HG02852 (cell line): ENCODE results near the gene OXCT2.
A peak's percentile ranks its signal among the peaks of the same experiment; 100 is the strongest.
"Not testable (repeated sequence)": the region's sequence is repeated elsewhere in the genome, so short reads cannot be mapped to it uniquely, and the experiment has no call there.

ENCODE experiments used
- ATAC-seq: cut with Tn5 transposase; IDR thresholded peaks from one replicate; pipeline ENCODE4 v1.9.1; 2021; ENCODE audit warnings: mild to moderate bottlenecking, moderate library complexity; ENCODE audit not compliant: unreplicated experiment

Gene OXCT2

DNA sequence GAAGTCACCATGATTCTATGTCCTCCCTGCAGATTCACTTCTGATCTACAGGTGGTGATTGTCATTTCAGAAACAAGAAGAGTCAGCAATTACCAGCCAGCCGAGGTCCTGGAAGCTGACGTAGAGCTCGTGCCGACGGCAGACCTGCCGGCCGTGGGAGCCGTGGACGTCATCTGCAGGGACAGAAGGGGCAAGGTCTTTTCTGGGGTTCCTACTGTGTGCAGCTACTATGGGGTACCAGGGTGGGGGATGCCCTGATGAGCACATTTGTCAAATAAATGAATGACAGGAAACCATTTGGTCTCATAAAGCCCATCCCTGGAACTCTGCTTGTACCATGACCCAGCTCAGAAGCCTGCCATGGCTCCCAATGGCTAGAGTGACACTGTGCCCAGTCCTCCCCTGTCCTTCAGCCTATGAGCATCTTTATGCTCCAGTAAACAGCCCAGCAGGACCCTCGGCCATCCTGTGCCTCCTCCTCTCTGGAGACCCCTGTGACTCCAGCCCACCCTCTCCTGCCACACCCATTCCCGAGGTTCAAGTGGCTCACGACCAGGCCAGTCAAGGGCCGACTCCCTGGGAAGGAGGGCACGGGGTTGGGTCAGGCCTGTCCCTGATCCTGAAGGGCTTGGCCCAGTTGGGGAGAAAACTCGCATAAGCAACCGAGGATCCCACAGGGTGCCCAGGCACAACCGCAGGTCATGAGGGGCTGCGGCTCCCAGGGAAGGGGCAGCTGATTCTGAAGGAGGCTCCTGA lies 7.4 kb downstream of the OXCT2 start:
- ATAC-seq = not testable (repeated sequence)

DNA sequence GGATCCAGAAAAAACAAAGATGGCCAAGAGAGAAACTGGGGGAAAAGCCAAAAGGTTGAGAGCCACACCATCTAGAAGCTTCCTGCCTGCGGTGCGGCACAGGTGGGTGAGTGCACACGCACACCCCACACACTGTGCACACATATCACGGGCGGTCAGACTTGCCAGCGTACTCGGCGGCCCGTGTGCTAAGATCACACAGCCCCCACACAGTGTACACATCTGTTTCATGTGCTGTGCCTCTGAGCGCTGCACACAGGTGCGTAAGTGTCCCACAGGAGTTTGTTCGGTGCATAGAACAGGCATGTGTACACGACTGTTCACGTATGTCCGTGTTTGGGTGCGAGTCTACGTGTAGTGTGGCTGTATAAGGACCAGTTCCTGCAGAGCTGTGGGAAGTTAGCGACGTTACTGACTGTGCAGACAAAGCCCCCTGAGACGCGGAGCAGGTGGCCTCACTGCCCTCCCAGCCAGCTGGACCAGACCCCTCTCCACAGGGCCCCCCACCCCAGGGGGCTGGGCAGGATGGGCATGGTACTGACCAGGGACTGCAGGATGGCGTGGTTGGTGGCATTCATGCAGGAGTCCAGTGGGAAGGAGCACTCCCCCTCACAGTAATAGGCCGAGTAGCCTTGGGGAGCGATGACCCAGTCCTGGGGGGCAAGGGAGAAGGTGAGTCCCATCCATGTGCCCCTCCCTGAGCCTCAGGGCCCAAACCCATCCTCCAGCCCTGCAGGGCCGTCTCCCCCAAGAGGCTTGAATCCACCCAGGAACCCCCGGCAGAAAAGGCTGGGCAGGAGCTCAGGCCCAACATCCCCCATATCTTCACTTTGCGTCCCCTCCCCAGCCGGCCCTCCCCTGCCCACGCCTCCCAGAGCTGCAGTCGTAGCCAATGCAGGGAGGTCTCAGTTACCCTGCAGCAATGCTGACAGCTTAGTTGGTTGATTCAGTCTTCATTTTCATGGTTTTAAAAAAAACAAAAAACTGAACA lies 8.3 kb downstream of the OXCT2 start:
- ATAC-seq = no peak

DNA sequence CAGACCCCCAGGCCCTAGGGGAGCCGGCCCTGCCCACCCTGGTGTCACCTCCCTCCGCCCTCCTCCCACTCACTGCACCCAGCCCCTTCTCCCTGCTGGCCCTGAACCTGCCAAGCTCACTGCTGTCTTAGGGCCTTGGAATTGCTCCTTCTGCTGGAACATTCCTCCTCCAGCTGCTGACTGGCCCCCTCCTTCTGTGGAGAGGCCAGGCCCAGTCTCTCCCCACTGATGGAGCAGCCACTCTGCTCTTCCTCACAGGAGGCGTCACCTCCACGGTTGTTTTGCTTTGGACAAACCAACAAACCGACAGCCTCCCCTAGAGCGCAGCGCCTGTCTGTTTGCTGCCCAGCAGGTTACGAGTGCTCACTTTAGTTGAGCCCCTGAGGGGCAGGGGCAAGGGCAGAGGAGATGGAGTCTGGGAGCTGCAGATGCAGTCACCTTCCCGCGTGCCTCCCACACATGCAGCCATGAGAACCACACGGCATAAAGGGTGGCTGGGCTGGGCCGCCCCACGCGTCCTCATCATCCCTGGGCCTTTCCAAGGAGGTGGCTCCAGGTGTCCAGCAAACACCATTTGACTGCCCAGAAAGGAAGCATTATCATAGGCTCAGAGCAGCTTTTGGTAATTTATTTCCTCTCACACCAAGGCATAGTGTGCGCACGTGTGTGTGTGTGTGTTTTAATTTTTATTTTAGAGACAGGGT lies 9.4 kb downstream of the OXCT2 start:
- ATAC-seq = no peak

DNA sequence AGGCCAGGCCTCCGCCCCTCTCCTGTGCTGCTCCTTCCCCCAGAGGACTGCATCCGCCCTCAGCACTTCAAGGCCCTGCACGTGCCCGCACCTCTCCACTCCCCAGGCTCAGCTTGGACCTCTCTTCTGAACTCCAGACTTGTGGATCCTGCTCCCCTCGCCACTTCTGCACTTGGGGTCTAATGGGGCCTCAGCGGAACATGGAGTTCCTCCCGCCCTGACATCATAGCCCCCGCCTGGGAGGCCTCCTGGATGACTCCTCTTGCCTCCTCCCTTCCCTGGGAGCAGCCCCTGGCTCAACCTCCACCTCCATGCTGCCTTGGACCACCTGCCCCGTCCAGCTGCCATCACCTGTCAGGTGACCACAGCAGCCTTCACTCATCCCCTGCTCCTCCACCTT lies 10.1 kb downstream of the OXCT2 start:
- no peak for ATAC-seq

DNA sequence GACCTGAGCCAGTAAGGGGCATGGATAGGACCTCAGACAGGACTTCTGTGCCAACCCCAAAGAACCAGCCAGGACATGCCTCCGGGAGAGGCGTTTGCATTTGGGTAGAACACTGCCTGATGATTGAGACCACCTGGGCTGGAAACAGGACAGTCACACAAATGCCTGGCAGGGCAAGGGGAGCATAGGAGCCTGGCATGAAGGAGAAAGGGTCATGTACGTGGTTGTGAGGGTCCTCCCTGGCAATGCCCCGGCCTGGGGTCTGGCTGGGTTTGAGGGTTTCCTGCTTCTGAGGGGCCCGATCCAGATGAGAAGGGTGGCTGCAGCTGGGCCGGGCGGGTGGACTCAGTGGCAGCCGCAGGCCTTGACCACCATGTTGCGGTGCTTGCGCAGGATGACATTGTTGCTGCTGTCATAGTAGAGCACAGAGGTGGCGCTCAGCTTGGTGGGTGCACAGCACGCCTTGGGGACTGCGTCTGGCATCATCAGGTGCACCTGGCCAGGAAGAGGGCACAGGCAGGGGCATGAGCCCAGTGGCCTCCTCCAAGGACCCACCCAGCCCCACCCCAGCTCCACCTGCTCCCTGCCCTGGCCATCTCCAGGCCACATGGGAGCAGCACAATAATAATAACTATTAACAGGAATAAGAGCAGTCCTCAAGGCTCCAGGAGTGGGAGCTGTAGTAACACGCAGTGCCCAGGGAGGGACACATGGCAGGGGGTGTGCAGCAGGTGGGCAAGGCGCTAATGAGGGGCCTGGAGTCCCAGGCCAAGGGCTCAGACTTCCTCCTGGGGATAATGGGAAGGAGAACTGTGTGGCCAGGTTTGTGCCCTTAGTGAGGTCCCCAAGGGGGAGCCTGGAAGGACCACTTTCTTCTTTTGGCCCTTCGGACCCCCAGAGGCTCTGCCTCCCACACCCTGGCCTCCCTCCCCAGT lies 10.8 kb downstream of the OXCT2 start:
- no peak for ATAC-seq

DNA sequence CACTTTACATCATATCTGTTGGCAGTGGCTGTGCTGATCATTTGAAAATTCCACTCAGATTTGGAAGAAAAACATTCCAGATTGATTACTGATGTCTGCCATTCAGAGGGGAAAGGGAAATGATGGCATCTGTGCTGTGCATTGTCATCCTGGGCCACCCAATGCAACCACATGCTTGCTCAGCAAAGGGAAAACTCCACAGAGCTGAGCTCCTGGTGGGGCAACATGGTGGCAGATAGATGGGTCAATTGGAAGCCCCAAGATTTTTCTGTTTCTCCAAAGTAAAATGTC lies 11.8 kb downstream of the OXCT2 start:
- no peak for ATAC-seq

DNA sequence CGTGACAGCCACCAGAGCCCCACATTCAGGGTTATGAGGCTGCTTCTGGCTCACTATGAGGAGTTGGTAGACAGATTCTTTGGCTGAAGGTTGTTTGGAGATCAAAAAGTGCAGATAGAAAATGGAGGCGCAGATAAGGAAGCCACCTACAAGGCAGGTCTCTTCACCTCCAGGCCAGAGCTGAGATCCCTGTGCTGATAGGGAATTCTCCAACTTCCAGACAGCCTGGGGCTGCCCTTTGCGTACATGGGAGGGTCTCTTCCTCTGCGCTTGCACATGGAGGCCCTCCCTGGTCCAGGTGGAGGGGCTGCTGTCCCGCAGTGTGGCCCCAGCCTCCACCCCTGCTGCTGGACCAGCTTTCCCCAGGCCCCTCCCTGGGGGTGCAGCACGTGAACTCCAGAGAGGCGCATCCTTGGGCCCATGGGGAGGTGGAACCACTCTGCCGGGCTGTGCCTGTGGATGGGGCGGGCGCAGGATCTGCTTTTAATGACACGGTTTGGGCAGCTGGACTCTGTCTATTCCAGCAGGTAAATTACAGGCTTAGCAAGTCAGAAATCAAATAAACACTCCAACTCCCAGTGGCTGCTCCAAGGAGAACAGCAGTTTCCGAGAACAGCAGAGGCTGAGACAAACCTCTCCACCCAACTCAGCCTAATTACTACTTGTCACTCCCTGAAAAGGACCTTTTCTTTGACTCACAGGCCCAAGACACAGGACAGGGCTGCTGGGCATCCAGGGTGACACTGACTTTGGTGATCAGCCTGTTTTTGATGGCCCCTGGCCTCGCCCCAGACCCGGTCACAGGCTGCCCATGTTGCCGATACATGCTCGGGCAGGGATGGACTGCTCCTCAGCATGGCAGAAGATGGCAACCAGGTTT lies 12.4 kb downstream of the OXCT2 start:
- ATAC-seq = no peak

DNA sequence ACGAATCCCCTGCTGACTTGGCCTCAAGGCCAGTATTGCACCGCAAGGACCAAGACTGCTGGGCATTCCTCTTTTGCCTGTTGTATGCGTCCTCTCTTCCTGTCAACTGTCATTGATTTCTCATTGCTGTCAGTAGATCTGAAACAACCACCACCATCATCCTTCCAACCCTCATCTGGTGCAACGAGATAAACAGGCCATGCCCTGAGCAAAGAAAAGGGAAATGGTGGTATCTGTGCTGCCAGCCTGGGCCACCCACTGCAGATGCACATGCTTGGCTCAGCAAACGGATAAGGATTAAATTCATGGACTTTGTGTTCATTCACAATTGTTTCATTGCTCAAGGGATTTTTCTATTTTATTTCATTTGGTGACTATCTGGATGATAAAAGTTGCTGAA lies 13.6 kb downstream of the OXCT2 start:
- ATAC-seq = no peak

DNA sequence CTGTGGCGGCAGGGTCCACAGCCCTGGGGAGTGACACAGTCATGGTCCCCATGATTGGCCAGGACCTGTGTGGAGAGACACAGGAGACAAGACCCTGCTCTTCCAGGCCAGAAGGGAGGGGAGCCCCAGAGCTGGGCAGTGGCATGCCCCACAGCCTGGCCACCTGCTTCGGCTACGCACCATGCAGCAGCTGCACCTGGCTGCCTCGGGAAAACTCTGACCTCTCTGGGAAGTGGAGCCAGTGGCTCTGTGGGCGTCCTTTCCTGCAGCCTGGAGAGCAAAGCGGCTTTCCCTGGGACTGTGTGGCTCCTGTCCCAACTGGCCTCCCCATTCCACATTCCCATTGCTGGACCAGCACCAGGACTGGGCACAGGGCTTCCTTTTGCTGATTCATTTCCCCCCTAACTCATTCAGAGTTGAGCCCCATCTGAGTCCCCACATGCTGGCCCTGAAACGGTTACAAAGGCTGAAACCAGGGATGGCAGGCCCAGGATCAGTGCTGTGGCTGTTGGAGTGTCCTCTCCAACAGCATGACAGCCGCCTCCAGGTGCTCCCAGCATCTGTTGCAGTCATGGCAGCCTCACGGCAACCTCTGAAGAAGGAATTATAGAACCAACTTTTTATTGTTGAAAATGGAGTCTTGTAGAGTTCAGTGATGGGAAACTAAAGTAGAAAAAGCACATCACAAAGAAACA lies 15.0 kb downstream of the OXCT2 start:
- ATAC-seq = no peak

DNA sequence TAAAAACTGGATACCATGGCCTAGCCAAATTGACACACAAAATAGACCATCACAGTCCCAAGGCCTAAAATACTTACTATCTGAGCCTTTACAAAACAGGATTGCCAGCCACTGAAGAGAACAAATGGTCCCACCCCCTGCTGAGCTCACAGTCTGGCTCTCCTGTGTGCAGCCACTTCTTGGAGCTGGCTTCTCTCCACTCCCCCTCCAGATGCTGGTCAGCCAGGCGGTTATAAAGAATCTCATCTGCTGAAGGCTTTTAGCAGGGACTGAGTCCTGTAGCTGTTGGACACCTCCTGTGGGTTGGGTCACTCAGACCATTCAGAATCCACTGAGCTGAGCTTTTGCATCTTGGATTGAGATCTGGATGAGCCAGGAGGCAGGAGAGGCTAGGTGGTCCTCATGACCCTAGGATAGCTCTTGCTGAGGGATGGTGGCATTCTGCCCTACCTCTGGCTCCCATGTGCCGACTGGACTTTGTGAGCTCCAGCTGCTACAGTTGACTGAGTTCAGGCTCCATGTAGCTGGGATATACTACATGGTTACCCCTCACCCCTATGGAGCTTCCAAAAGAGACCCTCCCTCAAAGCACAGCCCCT lies 16.1 kb downstream of the OXCT2 start:
- ATAC-seq = no peak

DNA sequence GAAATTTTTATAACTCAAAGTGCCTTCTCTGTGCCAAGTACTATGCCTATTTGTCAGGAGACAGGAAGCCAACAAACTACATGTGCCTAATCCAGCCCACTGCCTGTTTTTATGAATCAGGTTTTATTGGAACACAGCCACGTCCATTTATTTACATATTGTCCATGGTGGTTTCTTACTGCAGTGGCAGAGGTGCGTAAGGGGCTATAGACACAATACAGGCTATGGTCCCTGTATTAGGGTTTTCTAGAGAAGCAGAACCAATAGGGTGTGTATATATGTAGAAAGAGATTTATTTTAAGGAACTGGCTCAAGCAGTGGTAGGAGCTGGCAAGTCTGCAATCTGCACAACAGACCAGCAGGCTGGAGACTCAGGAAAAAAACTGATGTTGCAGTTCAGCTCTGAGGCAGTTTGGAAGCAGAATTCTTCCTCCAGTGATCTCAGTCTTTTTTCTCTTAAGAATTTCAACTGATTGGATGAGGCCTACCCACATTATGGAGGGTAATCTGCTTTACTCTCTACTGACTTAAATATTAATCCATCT lies 17.1 kb downstream of the OXCT2 start:
- ATAC-seq = no peak

DNA sequence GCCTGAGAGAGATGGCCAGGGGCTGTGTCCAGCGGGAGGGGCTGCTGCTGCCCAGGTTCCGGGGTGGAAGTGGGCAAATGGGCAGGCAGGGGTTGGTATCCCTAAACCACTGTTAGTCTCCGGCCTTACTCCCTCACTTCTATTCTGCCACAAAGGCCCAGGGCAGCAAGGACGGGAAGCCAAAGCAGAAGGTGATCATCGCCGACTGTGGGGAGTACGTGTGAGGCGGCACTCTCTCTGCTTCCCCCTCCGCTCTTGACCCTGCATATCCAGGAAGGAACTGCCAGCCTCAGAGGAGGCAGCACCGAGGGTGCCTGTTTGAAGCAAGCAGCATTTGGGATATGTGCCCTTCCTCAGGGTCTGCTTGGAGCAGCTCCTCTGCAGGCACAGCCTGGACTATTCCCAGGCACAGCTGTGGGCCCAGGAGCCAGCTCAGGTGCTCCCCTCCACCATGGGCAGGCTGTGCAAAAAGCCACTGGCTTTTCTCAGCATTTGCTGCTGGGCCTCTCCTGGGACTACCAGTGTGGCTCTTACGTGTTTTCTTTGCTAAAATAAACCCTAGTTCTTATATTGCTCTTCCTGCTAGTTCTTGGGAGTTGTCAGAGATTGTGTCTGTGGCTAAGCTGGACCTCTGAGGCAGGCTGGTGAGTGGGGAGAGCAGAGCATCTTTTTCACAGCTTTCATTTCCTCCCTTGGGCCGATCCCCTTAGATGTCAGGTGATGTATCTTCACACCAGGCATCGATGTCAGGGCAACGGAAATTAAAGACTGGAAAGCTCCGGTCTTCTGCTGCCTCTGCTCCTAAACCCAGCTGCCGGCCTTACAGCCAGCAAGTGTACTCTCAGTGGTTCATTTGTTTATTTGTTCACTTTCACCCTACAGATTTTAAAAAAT lies 17.8 kb downstream of the OXCT2 start:
- no peak for ATAC-seq

DNA sequence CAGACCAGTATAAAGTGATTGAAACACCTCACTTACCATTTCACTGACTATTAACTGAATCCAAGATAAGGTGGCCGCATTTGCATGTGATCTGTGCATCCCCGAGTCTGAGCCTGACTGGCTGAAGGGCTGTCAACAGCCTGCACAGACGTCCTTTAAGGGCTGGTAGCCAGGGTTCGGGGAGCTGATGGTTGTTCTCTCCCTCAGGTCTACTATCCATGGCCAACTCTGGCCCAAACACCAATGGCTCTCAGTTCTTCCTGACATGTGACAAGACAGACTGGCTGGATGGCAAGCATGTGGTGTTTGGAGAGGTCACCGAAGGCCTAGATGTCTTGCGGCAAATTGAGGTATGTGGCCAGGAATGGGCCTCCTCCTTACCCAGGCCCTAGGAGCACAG lies 18.4 kb downstream of the OXCT2 start:
- ATAC-seq = no peak

DNA sequence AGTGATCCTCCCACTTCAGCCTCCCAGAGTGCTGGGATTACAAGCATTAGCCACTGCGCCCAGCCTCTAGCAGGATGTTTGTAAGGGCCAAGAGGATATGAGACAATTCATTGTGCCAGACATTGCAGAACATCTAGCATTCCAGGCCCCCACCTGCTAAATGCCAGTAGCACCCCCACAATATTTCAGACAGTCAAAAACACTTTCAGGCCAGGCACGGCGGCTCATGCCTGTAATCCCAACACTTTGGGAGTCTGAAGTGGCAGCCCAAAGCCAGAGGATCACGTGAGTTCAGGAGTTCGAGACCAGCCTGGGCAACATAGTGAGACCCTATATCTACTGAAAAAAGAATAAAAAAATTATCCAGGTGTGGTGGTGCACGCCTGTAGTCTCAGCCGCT lies 19.6 kb downstream of the OXCT2 start:
- no peak for ATAC-seq

DNA sequence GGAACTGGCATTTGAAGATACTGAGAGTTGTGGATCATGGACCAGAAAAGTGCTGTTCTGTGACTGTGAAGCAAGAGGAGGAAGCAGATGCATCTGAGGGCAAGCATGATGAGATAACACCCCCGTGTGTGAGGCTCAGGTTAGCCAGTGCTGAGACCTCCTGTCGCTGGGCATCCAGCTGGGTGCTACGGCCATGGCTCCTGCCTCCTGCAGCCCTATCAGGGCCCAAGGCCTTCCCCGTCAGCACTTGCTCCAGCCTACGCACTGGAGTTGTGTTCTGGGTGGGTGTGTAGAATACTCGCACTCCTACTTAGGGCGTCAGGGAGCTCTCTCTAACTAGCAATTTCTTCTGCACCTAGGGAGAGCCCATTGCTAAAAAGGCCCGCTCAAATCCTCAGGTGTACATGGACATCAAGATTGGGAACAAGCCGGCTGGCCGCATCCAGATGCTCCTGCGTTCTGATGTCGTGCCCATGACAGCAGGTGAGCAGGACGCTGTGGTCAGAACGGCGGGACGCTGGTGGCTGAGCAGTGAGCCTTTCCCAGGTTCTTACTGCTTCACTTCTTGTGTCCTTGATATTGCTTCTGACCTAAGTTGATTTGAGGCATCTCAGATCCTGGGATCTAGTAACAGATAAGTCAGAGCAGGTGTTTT lies 26.0 kb downstream of the OXCT2 start:
- no peak for ATAC-seq

DNA sequence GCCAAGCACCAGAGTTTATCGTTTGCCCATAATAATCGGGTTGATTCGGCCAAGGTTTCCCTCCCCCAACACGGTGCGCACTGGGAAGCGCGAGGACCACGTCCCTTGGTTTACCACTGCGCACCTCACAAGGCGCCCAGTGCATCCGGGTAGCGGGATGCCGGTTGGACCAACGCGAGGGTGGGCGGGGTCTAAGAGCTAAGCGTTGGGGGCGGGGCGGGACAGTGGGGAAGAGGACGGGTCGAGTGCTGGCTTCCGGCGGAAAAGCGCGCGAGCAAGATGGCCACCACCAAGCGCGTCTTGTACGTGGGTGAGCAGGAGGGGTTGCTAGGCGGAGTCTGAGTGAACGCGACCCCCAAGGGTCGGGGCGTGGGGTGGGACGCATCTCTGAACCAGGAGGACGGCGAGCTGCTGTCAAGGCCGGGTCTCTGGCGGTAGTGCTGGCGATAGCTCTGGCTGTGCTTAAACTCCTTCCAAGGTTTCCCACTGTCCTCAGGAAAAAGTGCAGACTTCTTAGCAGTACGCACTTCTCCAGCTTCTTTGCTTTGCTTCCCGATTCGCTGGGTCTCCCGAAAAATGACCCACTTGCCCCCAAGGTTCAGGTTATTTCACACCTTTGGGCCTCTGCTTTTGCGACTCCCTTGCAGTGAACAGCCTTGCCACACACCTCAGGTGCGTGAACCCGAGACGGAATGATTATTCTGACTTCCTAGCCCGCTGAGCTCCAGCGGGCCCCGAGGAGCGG lies 32.4 kb downstream of the OXCT2 start, which contains the start of gene PPIE:
Gene PPIE (plus strand): TSS at position 261 of the 745 bp plus-strand sequence. CDS start 19 bp downstream, at position 280.
- ATAC-seq = peak; percentile 87
